ENCODE data around the gene ENOX1.

ENOX1 gene

DNA sequence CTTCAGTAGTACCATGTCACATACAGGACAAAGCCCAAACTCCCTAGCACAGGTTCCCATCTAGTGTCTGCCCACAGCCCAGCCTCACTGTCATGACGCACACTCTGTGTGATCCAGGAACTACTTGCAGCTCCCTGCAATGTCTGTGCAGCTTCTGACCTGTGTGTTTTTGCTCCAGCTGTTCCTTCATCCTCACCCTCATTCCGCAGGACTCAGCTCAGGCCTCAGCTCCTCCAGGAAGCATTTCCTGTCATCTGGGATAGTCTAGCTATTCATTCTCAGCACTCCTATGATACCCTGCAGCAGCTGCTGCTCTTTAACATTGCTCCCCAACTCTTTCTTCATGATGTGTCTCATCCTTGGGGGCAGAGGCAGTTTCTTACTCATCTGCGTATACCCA, 56.1 kb downstream of the ENOX1 start:
- TF ChIP-seq ZNF843 (tag by site-specific recombination; IDR thresholded peaks at IDR 0.05), result no peak

DNA sequence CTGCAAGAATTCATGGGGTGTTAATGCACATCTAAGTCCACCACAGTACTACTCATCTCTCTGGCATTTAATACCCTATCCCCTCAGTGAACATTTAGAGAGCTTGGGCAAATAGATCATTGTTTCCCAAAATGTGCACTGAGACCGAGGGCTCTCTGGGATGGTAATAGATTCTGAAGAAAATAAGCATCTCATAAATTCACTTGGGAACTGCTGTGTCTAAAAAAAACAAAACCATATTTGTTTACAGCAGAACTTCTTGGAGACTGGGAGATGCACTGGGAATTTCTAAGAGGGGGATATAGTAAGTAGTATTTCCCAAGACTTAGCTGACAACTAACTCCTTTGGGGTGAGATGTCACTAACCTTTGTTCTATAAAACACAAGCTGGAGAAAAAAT, 58.4 kb downstream of the ENOX1 start:
- H3K9me3 ChIP-seq (ENCODE audit: control insufficient read depth, insufficient read depth, low read depth, low read length), result no peaks in the 10 kb centered on the region
- H3K36me3 ChIP-seq (ENCODE audit: control insufficient read depth in 2 of 2, insufficient read depth in 1 of 2, low read length in 2 of 2), result no peaks in the 10 kb centered on the region
- no peak overlapping the region for H3K4me3 ChIP-seq (ENCODE audit: low read depth, low read length)
- peaks cover 4% of the 10 kb centered on the region; the same call in 1 of the 2 replicates for H3K4me1 ChIP-seq (ENCODE audit: control insufficient read depth, insufficient read depth, low read length)
- ChIA-PET CTCF (no interaction called here), POLR2A (no interaction called here)
- H3K27ac ChIP-seq (ENCODE audit: extremely low read depth, low read depth, low read length), result no peak overlapping the region
- TF ChIP-seq KLF10 (tag by site-specific recombination; IDR thresholded peaks at IDR 0.05) (no peak), ZBTB8A (tag by site-specific recombination; IDR thresholded peaks at IDR 0.05) (no peak), ZBTB10 (tag by site-specific recombination; IDR thresholded peaks at IDR 0.05) (no peak), ZNF211 (tag by site-specific recombination; IDR thresholded peaks at IDR 0.05; ENCODE audit: low read depth) (no peak), ZNF404 (tag by site-specific recombination; IDR thresholded peaks at IDR 0.05) (no peak), ZNF19 (tag by site-specific recombination; IDR thresholded peaks at IDR 0.05; ENCODE audit: low read depth) (no peak), ZNF280D (tag by site-specific recombination; IDR thresholded peaks at IDR 0.05) (no peak), ZNF624 (tag by site-specific recombination; IDR thresholded peaks at IDR 0.05) (no peak)
- TF ChIP-seq, protein P1, sequence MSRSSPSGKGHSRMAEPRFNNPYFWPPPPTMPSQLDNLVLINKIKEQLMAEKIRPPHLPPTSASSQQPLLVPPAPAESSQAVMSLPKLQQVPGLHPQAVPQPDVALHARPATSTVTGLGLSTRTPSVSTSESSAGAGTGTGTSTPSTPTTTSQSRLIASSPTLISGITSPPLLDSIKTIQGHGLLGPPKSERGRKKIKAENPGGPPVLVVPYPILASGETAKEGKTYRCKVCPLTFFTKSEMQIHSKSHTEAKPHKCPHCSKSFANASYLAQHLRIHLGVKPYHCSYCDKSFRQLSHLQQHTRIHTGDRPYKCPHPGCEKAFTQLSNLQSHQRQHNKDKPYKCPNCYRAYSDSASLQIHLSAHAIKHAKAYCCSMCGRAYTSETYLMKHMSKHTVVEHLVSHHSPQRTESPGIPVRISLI (tag by site-specific recombination; IDR thresholded peaks at IDR 0.05), result no peak

More for the DNA sequence above, 56.1 kb downstream of the ENOX1 start:
- H3K27ac ChIP-seq (ENCODE audit: extremely low read depth, low read depth, low read length), result no peak overlapping the region
- ChIA-PET CTCF (interaction anchor here (1.6 kb wide), 1 partner anchor 16 kb away, joined by 4 read pairs; no protein-coding TSS in a partner anchor), POLR2A (no interaction called here)
- no peaks in the 10 kb centered on the region for H3K36me3 ChIP-seq (ENCODE audit: control insufficient read depth in 2 of 2, insufficient read depth in 1 of 2, low read length in 2 of 2)
- no peaks in the 10 kb centered on the region for H3K9me3 ChIP-seq (ENCODE audit: control insufficient read depth, insufficient read depth, low read depth, low read length)
- no peak overlapping the region for H3K4me3 ChIP-seq (ENCODE audit: low read depth, low read length)
- H3K4me1 ChIP-seq (ENCODE audit: control insufficient read depth, insufficient read depth, low read length), result no peaks in the 10 kb centered on the region

GRCh38 chr13:43727856-43728255, 58.9 kb downstream of the ENOX1 start:
- H3K27ac ChIP-seq (ENCODE audit: extremely low read depth, low read depth, low read length), result no peak overlapping the region
- POLR2A ChIA-PET, result no interaction called here
- no peak overlapping the region for H3K4me3 ChIP-seq (ENCODE audit: low read depth, low read length)
- no peaks in the 10 kb centered on the region for H3K36me3 ChIP-seq (ENCODE audit: control insufficient read depth in 2 of 2, insufficient read depth in 1 of 2, low read length in 2 of 2)
- H3K9me3 ChIP-seq (ENCODE audit: control insufficient read depth, insufficient read depth, low read depth, low read length), result no peaks in the 10 kb centered on the region
- TF ChIP-seq ZNF837 (tag by site-specific recombination; IDR thresholded peaks at IDR 0.05) (no peak), ZNF624 (tag by site-specific recombination; IDR thresholded peaks at IDR 0.05) (no peak), ZNF423 (tag by site-specific recombination; IDR thresholded peaks at IDR 0.05) (no peak), ZBTB17 (tag by site-specific recombination; IDR thresholded peaks at IDR 0.05) (no peak), ZSCAN5A (tag by site-specific recombination; IDR thresholded peaks at IDR 0.05) (no peak), HOXA7 (CRISPR knock-in tag; IDR thresholded peaks at IDR 0.05; ENCODE audit: borderline replicate concordance) (no peak), ZNF354C (tag by site-specific recombination; IDR thresholded peaks at IDR 0.05; ENCODE audit: borderline replicate concordance, low read depth) (no peak)
- TF ChIP-seq, protein P1 (tag by site-specific recombination; IDR thresholded peaks at IDR 0.05), result no peak
- CTCF ChIA-PET, result no interaction called here
- peaks cover 4% of the 10 kb centered on the region; the same call in 1 of the 2 replicates for H3K4me1 ChIP-seq (ENCODE audit: control insufficient read depth, insufficient read depth, low read length)

Data from HEK293 (cell line).